MM.1S (cell line): ENCODE measurements around the gene CDH2.

Experiments used
- DNase-seq: peaks from one replicate; pipeline ENCODE4 v3.0.0-alpha.2; 2015
- H2AFZ ChIP-seq: fragments of 300-600 bp; sonication (generic); 2 replicates; pipeline ENCODE4 v1.6.0; 2016; ENCODE audit warnings: antibody characterized with exemption, low read length
- H3F3A ChIP-seq: fragments of 300-600 bp; sonication (generic); 2 replicates; pipeline ENCODE4 v1.6.1; 2016; ENCODE audit warnings: mild to moderate bottlenecking, antibody characterized with exemption, low read length, moderate library complexity, mixed read lengths; ENCODE audit not compliant: insufficient read depth
- H3K27ac ChIP-seq: fragments of 300-600 bp; sonication (generic); 2 replicates; pipeline ENCODE4 v1.5.1; 2016; ENCODE audit warnings: mild to moderate bottlenecking, low read length
- H3K27me3 ChIP-seq: fragments of 300-600 bp; sonication (generic); replicated peaks from 2 replicates; pipeline ENCODE4 v1.6.0; 2016; ENCODE audit warnings: low read length; ENCODE audit not compliant: insufficient read depth
- H3K36me3 ChIP-seq: fragments of 300-600 bp; sonication (generic); replicated peaks from 2 replicates; pipeline ENCODE4 v1.6.1; 2016; ENCODE audit warnings: mild to moderate bottlenecking, low read length, mixed read lengths; ENCODE audit not compliant: insufficient read depth
- H3K4me1 ChIP-seq: fragments of 300-600 bp; sonication (generic); 2 replicates; pipeline ENCODE4 v1.6.1; 2016; ENCODE audit warnings: low read length, mixed read lengths
- H3K4me2 ChIP-seq: fragments of 300-600 bp; sonication (generic); 2 replicates; pipeline ENCODE4 v1.6.0; 2016; ENCODE audit warnings: low read depth, low read length
- H3K4me3 ChIP-seq: fragments of 300-600 bp; sonication (generic); 2 replicates; pipeline ENCODE4 v1.5.1; 2016; ENCODE audit warnings: low read length, mixed read lengths
- H3K79me2 ChIP-seq: fragments of 300-600 bp; sonication (generic); 2 replicates; pipeline ENCODE4 v1.6.1; 2016; ENCODE audit warnings: mixed run types, low read length, mixed read lengths
- H3K9ac ChIP-seq: fragments of 300-600 bp; sonication (generic); 2 replicates; pipeline ENCODE4 v1.6.1; 2016; ENCODE audit warnings: low read length, mixed read lengths
- H3K9me2 ChIP-seq: fragments of 300-600 bp; sonication (generic); replicated peaks from 2 replicates; pipeline ENCODE4 v1.6.1; 2016; ENCODE audit warnings: mild to moderate bottlenecking, low read length, mixed read lengths; ENCODE audit not compliant: insufficient read depth
- H3K9me3 ChIP-seq: fragments of 300-600 bp; sonication (generic); replicated peaks from 2 replicates; pipeline ENCODE4 v1.6.1; 2016; ENCODE audit warnings: mild to moderate bottlenecking, low read length, mixed read lengths; ENCODE audit not compliant: insufficient read depth
- H4K20me1 ChIP-seq: fragments of 300-600 bp; sonication (generic); 2 replicates; pipeline ENCODE4 v1.6.1; 2016; ENCODE audit warnings: mild to moderate bottlenecking, low read length, moderate library complexity, mixed read lengths; ENCODE audit not compliant: insufficient read depth
- EZH2 ChIP-seq: fragments of 300-600 bp; sonication (generic); optimal IDR thresholded peaks from 2 replicates; pipeline ENCODE3; 2017; ENCODE audit warnings: low read depth, mild to moderate bottlenecking, antibody characterized with exemption, low read length, mixed read lengths
- EZH2phosphoT487 ChIP-seq: fragments of 300-600 bp; sonication (generic); IDR thresholded peaks from 2 replicates; pipeline ENCODE4 v1.6.1; 2018; ENCODE audit warnings: antibody characterized with exemption, low read length
- TF ChIP-seq, protein P1 (sequence below): fragments of 300-600 bp; sonication (generic); IDR thresholded peaks from 2 replicates; pipeline ENCODE4 v1.5.1; 2016; ENCODE audit warnings: antibody characterized with exemption, low read length, mixed read lengths

CDH2 gene

DNA sequence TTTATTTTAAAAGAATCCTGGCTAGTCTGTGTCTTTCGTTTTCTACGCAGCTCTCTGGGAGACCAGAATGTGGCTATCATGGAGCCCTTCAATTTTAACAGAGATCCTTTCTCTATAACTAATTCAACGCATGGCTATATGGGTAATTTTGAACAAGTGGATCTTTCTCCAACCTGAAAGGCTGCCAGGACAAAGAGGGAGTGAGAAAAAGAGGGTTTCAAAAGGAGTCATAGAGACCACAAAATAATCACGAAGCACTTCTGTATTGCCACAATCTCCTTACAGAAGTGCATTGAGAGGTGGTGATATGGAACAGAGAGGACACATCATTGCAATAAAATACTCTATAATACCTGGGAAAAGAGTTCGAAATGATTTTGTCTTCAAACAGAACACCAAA lies 21.7 kb upstream of the CDH2 start:
- no peaks in the 10 kb centered on the region for H3K36me3 ChIP-seq
- H3F3A ChIP-seq, result 0 out of 2 replicates have a peak, but pooled peaks cover 3% of the 10 kb centered on the region
- no peaks in the 10 kb centered on the region for H4K20me1 ChIP-seq
- DNase-seq, result no peak
- TF ChIP-seq EZH2 (no peak), EZH2phosphoT487 (no peak)
- H3K9me3 ChIP-seq, result no peaks in the 10 kb centered on the region
- H3K27me3 ChIP-seq, result no peaks in the 10 kb centered on the region
- no peak overlapping the region for H3K4me3 ChIP-seq
- H3K4me1 ChIP-seq, result peaks cover 14% of the 10 kb centered on the region
- no peak overlapping the region for H2AFZ ChIP-seq
- no peak overlapping the region for H3K27ac ChIP-seq
- H3K9ac ChIP-seq, result no peak overlapping the region
- H3K79me2 ChIP-seq, result no peaks in the 10 kb centered on the region
- H3K4me2 ChIP-seq, result no peak overlapping the region
- no peaks in the 10 kb centered on the region for H3K9me2 ChIP-seq

DNA sequence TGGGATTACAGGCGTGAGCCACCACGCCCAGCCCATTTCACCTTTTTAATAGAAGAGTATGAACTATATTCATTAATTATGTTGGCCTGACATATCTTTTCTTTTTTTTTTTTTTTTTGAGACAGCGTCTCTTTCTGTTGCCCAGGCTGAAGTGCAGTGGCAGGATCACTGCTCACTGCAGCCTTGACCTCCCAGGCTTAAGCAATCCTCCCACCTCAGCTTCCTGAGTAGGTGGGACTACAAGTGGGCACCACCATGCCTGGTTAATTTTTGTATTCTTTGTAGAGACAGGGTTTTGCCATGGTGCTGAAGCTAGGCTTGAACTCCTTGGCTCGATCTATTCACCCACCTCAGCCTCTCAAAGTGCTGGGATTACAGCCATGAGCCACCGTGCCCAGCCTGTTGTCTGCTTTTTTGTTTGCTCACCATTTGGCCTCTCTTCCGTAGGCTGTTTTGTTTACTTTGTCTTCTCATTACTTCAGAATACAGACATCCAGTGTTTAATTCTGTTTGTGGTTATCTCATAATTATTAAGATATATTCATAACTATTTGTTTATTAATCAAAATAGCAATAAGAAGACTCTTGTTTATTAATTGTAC lies 16.3 kb upstream of the CDH2 start:
- H3K4me1 ChIP-seq, result no peaks in the 10 kb centered on the region
- H3K79me2 ChIP-seq, result no peaks in the 10 kb centered on the region
- H3K4me2 ChIP-seq, result no peak overlapping the region
- TF ChIP-seq EZH2 (no peak), EZH2phosphoT487 (no peak)
- TF ChIP-seq, protein P1, sequence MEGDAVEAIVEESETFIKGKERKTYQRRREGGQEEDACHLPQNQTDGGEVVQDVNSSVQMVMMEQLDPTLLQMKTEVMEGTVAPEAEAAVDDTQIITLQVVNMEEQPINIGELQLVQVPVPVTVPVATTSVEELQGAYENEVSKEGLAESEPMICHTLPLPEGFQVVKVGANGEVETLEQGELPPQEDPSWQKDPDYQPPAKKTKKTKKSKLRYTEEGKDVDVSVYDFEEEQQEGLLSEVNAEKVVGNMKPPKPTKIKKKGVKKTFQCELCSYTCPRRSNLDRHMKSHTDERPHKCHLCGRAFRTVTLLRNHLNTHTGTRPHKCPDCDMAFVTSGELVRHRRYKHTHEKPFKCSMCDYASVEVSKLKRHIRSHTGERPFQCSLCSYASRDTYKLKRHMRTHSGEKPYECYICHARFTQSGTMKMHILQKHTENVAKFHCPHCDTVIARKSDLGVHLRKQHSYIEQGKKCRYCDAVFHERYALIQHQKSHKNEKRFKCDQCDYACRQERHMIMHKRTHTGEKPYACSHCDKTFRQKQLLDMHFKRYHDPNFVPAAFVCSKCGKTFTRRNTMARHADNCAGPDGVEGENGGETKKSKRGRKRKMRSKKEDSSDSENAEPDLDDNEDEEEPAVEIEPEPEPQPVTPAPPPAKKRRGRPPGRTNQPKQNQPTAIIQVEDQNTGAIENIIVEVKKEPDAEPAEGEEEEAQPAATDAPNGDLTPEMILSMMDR, result no peak
- no peaks in the 10 kb centered on the region for H4K20me1 ChIP-seq
- no peaks in the 10 kb centered on the region for H3F3A ChIP-seq
- H2AFZ ChIP-seq, result no peak overlapping the region
- no peak overlapping the region for H3K4me3 ChIP-seq
- no peaks in the 10 kb centered on the region for H3K9me3 ChIP-seq
- H3K27me3 ChIP-seq, result no peaks in the 10 kb centered on the region
- DNase-seq, result no peak
- no peaks in the 10 kb centered on the region for H3K9me2 ChIP-seq
- H3K27ac ChIP-seq, result no peak overlapping the region
- H3K9ac ChIP-seq, result no peak overlapping the region
- H3K36me3 ChIP-seq, result no peaks in the 10 kb centered on the region

DNA sequence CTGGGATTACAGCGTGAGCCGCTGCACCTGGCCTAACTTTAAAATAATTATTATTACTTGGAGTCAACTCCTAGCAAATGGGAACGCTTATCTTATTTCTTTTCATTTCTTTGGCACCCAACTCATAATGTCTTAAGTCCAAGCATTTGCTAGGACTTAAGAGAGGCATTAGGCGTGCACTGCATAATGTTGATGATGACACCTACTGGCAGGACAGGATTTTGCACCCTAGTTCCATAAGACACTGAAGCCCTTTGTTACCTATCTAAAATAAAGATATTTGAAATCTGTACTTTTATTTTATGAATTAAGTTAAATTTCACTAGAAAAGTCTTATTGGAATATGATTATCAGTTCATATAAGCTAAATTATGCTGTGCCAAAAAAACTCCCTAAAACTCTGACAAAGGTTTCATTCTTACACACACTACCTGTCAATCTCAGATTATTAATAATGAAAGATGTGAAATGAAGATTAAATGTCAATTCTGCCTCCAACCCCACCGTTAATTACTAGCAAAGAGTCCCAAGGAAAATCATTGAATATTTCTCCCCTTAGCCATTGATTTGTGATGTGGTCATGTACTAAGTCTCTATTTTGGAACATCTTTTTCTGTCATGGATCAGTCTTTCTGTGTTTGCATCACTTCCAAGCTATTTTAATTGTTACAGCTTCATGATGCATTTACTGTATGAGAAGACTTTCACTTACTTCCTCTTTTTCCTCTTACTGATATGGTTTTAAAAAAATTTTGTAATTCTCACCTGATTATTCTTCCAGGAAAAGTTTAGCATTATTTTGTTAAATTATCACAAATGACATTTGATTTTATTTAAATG lies 12.7 kb upstream of the CDH2 start:
- Histone ChIP-seq H3K27ac (no peak overlapping the region), H3K9ac (no peak overlapping the region), H4K20me1 (no peaks in the 10 kb centered on the region), H3K4me1 (no peaks in the 10 kb centered on the region), H3K36me3 (no peaks in the 10 kb centered on the region), H3F3A (no peaks in the 10 kb centered on the region), H3K9me3 (no peaks in the 10 kb centered on the region), H3K9me2 (no peaks in the 10 kb centered on the region), H2AFZ (no peak overlapping the region), H3K4me3 (no peak overlapping the region), H3K4me2 (no peak overlapping the region), H3K27me3 (no peaks in the 10 kb centered on the region), H3K79me2 (no peaks in the 10 kb centered on the region)
- TF ChIP-seq EZH2phosphoT487 (no peak), EZH2 (no peak)
- TF ChIP-seq, protein P1, result peak; percentile 77
- DNase-seq, result peak; percentile 67

DNA sequence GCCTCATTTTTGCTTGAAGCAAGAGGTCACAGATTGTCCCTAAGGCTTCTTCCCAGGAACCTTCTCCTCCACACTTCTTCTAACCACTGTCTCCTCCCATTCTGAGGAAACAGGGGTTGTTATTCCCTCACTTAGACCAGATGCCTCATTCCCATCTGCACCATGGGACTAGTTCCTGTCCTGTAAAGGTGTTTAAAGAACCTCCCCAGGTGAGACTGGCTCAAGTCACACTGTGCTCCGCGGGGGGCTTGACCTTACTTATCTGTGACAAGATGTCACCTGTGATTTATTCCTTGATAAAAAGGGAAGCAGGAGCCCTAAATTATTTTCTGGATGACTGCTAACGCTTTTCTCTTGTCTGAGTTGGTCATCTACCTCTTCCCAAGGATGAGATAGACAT lies 8.2 kb upstream of the CDH2 start:
- TF ChIP-seq EZH2phosphoT487 (no peak), EZH2 (no peak)
- TF ChIP-seq, protein P1, result no peak
- Histone ChIP-seq H3K9ac (no peak overlapping the region), H3K4me1 (no peaks in the 10 kb centered on the region), H3K4me3 (no peak overlapping the region), H3K4me2 (no peak overlapping the region), H3K27me3 (no peaks in the 10 kb centered on the region), H3K9me3 (no peaks in the 10 kb centered on the region), H3K36me3 (no peaks in the 10 kb centered on the region; the same call in 1 of the 2 replicates), H3F3A (no peaks in the 10 kb centered on the region), H3K27ac (no peak overlapping the region), H3K9me2 (no peaks in the 10 kb centered on the region), H3K79me2 (no peaks in the 10 kb centered on the region), H4K20me1 (no peaks in the 10 kb centered on the region), H2AFZ (no peak overlapping the region)
- no peak for DNase-seq
